Measurements from ENCODE around the gene NF2.
"Not testable (repeated sequence)": the region's sequence is repeated elsewhere in the genome, so short reads cannot be mapped to it uniquely, and the experiment has no call there.

The NF2 gene

GRCh38 chr22:29596408-29596807 is 7.0 kb upstream of the NF2 start:
- no peak for DNase-seq (ENCODE audit: low spot score)

GRCh38 chr22:29597871-29598683 is 5.4 kb upstream of the NF2 start:
- not testable (repeated sequence) for DNase-seq (ENCODE audit: low spot score)

GRCh38 chr22:29598684-29599020 is 4.8 kb upstream of the NF2 start:
- no peak for DNase-seq (ENCODE audit: low spot score)

- peak; percentile 35 for DNase-seq (ENCODE audit: low spot score)
Measured at GRCh38 chr22:29604076-29604360, 585 bp downstream of the NF2 start.

- DNase-seq (ENCODE audit: low spot score) = no peak
Measured at GRCh38 chr22:29605527-29605850, 2.1 kb downstream of the NF2 start.

GRCh38 chr22:29606320-29606719 is 2.9 kb downstream of the NF2 start:
- no peak for DNase-seq (ENCODE audit: low spot score)

GRCh38 chr22:29607426-29607825 is 4.0 kb downstream of the NF2 start:
- DNase-seq (ENCODE audit: low spot score) = no peak

- DNase-seq (ENCODE audit: low spot score) = no peak
Measured at GRCh38 chr22:29609139-29609538, 5.7 kb downstream of the NF2 start.

GRCh38 chr22:29610780-29611179 is 7.3 kb downstream of the NF2 start:
- no peak for DNase-seq (ENCODE audit: low spot score)

GRCh38 chr22:29615705-29616327 is 12.4 kb downstream of the NF2 start:
- no peak for DNase-seq (ENCODE audit: low spot score)

GRCh38 chr22:29617922-29618629 is 14.6 kb downstream of the NF2 start:
- DNase-seq (ENCODE audit: low spot score) = peak; percentile 24

GRCh38 chr22:29621761-29622526 is 18.5 kb downstream of the NF2 start:
- DNase-seq (ENCODE audit: low spot score) = peak; percentile 67

- DNase-seq (ENCODE audit: low spot score) = no peak
Measured at GRCh38 chr22:29623059-29623458, 19.6 kb downstream of the NF2 start.

- no peak for DNase-seq (ENCODE audit: low spot score)
Measured at GRCh38 chr22:29623553-29624169, 20.2 kb downstream of the NF2 start.

- peak; percentile 41 for DNase-seq (ENCODE audit: low spot score)
Measured at GRCh38 chr22:29625090-29625825, 21.8 kb downstream of the NF2 start.

- DNase-seq (ENCODE audit: low spot score) = peak; percentile 58
Measured at GRCh38 chr22:29626497-29627195, 23.2 kb downstream of the NF2 start.

- no peak for DNase-seq (ENCODE audit: low spot score)
Measured at GRCh38 chr22:29627196-29627535, 23.7 kb downstream of the NF2 start.

GRCh38 chr22:29628996-29629902 is 25.8 kb downstream of the NF2 start:
- no peak for DNase-seq (ENCODE audit: low spot score)

GRCh38 chr22:29629903-29630516 is 26.6 kb downstream of the NF2 start:
- DNase-seq (ENCODE audit: low spot score) = no peak

- DNase-seq (ENCODE audit: low spot score) = no peak
Measured at GRCh38 chr22:29630987-29631386, 27.6 kb downstream of the NF2 start.

Data from AG08396 (cell line).